Mucosa of descending colon (tissue), 3 donors: ENCODE results near the gene ACOXL. TPM values are rescaled to one million over a fixed set of nuclear protein-coding genes. Genes with fewer than 3 reads are reported as not detected.

Source experiments
- ATAC-seq: fragments of 200-7000 bp; cut with Tn5 transposase; one replicate; pipeline ENCODE4 v1.9.1; 2020; ENCODE audit warnings: mild to moderate bottlenecking, moderate library complexity
- DNase-seq, 3 donors: peaks; one replicate each; pipeline ENCODE4 v3.0.0-alpha.2; 2020
- H3K36me3 ChIP-seq: fragments of 200-600 bp; one replicate; pipeline ENCODE4 v1.8.0; 2021; ENCODE audit warnings: low read depth, mild to moderate bottlenecking
- H3K4me1 ChIP-seq: fragments of 200-600 bp; one replicate; pipeline ENCODE4 v1.8.0; 2021; ENCODE audit warnings: low read depth, mild to moderate bottlenecking
- H3K4me3 ChIP-seq: fragments of 200-600 bp; one replicate; pipeline ENCODE4 v1.8.0; 2021; ENCODE audit warnings: mild to moderate bottlenecking
- H3K9me3 ChIP-seq: fragments of 200-600 bp; one replicate; pipeline ENCODE4 v1.8.0; 2021; ENCODE audit warnings: mild to moderate bottlenecking
- CTCF ChIP-seq: fragments of 200-600 bp; IDR thresholded peaks from one replicate; pipeline ENCODE4 v1.8.0; 2022; ENCODE audit warnings: antibody characterized with exemption, mild to moderate bottlenecking
- intact Hi-C, 2 donors: fragments of 100-400 bp; cut with DNase I in 1 of 2; cut with micrococcal nuclease in 1 of 2; formaldehyde crosslinking; loops; one replicate each; pipeline versions ENCODE4 v1.11.0 to v1.11.1; 2022; cut with DNase I, micrococcal nuclease
- total RNA-seq, 3 donors: library from RNA; stranded (reverse); fragmentation: NEBNext Ultra II Directional in 2 of 3; extraction: Animal tissue kit (Norgen Biotek cat#: 25700) in 2 of 3; gene quantifications; one replicate each; pipeline versions ENCODE4 v1.2.1 to v1.2.4, GENCODE V29; 2021 to 2023
- donor health status: DM: no; HTN: no; CAD: no; lungs with moderate emphysema.
- donor health status: DM: no; HTN: no; CAD: no.
- donor health status: DM: no; HTN: yes; CAD: no.

Gene ACOXL
- total RNA-seq, 3 donors from 2014 or later = 0.51 to 1.2 (median 0.87) TPM

DNA sequence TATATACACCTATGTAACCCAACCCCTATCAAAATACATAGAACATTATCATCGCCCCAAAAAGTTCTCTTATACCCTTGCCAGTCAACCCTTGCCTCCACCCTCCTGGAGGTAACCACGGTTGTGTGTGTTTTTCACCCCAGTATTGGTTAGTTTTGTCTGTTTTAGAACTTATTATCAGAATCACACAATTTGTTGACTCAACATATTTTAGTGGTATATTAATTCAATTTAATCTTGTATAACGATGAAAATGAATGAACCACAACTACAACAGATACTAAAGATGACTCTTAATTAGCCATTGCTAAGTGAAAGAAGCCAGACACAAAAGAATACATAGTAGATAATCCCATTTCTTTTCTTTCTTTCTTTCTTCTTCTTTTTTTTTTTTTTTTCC is 19.3 kb downstream of the ACOXL start:
- no peak for TF ChIP-seq CTCF
- ATAC-seq (no peak), DNase-seq (no peak)
- Histone ChIP-seq H3K9me3 (no peaks in the 10 kb centered on the region), H3K36me3 (no peaks in the 10 kb centered on the region), H3K4me1 (peaks cover 3% of the 10 kb centered on the region), H3K4me3 (no peak overlapping the region)
- intact Hi-C loops = no loop called here

DNA sequence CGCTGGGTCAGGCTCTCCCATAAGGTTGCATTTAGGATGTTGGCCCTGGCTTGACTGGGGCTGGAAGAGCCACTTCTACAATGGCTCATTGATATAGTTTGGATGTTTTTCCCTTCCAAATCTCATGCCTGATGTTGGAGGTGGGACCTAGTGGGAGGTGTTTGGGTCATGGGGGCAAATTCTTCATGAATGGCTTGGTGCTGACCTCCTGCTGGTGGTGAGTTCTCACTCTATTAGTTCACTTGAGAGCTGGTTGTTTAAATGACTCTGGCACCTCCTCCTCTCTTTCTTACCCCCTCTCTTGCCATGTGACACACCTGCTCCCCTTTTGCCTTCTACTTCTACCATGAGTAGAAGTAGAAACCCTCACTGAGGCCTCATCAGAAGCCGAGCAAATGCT is 20.5 kb downstream of the ACOXL start:
- TF ChIP-seq CTCF = no peak

DNA sequence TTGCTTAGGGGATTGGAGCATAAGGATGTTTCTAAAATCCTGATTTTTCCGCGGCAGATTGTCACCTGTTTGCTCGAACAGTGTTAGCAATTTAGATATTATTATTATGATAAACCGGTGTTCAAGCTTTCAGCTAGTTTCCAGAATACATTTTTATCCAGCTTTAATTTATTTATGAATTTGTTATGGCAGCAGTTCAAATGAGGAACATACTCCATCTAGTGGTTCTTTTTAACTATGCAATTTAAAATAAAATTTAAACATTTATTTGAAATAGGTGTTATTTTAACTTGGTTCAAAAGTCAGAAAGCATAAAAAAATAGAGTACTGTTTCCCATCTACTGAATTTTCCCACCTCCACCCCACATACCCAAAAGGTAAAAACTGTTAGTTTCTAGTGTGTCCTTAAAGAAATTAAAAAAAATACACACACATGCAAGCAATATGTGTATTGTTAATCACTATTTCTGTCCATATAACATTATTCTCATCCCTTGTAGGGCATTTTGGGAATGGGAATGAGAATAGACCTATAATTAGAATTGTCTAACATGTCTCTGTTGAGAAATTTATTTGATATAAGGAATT is 23.2 kb downstream of the ACOXL start:
- TF ChIP-seq CTCF = peak; percentile 36
- no peak overlapping the region for H3K4me3 ChIP-seq
- no peak for ATAC-seq
- intact Hi-C loops = no loop called here
- no peak for DNase-seq
- no peaks in the 10 kb centered on the region for H3K9me3 ChIP-seq
- H3K4me1 ChIP-seq = no peaks in the 10 kb centered on the region
- H3K36me3 ChIP-seq = no peaks in the 10 kb centered on the region

More for the DNA sequence above, 20.5 kb downstream of the ACOXL start:
- DNase-seq (no peak), ATAC-seq (no peak)
- intact Hi-C loops = no loop called here
- H3K4me3 ChIP-seq = no peak overlapping the region
- H3K4me1 ChIP-seq = peaks cover 3% of the 10 kb centered on the region
- no peaks in the 10 kb centered on the region for H3K9me3 ChIP-seq
- H3K36me3 ChIP-seq = no peaks in the 10 kb centered on the region

DNA sequence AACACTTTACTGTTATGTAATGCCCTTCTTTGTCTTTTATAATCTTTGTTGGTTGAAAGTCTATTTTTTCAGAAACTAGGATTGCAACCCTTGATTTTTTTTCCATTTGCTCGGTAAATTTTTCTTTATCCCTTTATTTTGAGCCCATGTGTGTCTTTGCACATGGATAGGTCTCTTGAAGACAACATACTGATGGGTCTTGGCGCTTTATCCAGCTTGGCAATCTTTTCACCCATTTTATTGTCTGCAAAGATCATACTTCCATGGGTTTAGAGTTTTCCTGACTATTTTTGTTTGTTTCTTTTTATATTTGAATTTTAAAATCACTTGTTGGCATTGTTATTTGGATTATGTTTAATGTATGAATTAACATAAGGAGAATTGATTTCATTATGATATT is 27.0 kb downstream of the ACOXL start:
- DNase-seq = no peak
- no peaks in the 10 kb centered on the region for H3K36me3 ChIP-seq
- no peaks in the 10 kb centered on the region for H3K4me1 ChIP-seq
- no peak for ATAC-seq
- TF ChIP-seq CTCF = no peak
- H3K4me3 ChIP-seq = no peak overlapping the region
- intact Hi-C loops = no loop called here
- H3K9me3 ChIP-seq = no peaks in the 10 kb centered on the region

DNA sequence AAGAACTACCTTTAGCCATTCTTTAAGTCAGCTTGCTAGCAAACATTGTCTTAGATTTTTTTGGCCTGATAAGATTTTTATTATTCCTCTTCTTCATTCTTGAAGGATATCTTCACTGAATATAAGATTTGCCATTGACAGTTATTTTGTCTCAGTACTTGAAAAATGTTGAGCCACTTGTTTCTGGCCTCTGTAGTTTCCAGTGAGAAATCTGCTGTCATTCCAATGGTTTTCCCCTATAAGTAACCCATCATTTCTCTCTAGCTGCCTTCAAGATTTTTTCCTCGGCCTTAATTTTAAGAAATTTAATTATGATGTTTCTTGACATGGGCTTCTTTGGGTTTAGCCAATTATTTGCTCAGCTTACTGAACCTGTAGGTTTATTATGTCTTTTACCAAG is 32.6 kb downstream of the ACOXL start:
- intact Hi-C loops = no loop called here
- H3K9me3 ChIP-seq = no peaks in the 10 kb centered on the region
- ATAC-seq (no peak), DNase-seq (no peak)
- no peaks in the 10 kb centered on the region for H3K4me1 ChIP-seq
- TF ChIP-seq CTCF = no peak
- H3K36me3 ChIP-seq = no peaks in the 10 kb centered on the region
- H3K4me3 ChIP-seq = no peak overlapping the region

- TF ChIP-seq CTCF = no peak
- intact Hi-C loops = no loop called here
- ATAC-seq (no peak), DNase-seq (no peak)
- Histone ChIP-seq H3K4me1 (no peaks in the 10 kb centered on the region), H3K4me3 (no peak overlapping the region), H3K9me3 (no peaks in the 10 kb centered on the region), H3K36me3 (no peaks in the 10 kb centered on the region)
Measured at GRCh38 chr2:110766291-110766690, 33.9 kb downstream of the ACOXL start.
